Uterus (tissue), 4 donors: ENCODE data around the gene CRISPLD2. TPM values are rescaled to one million over a fixed set of nuclear protein-coding genes. Genes with fewer than 3 reads are reported as not detected.

ENCODE experiments used
- DNase-seq, 2 donors: peaks; one replicate each; pipeline ENCODE4 v3.0.0-alpha.2; 2019 to 2020
- H3K27ac ChIP-seq, 2 donors: fragments of 200-600 bp; sonication (generic); 1 replicate in 1 of 2; 2 replicates in 1 of 2; pipeline ENCODE4 v1.5.1; 2016 to 2018
- H3K27me3 ChIP-seq, 2 donors: fragments of 200-600 bp; sonication (generic); one replicate each; pipeline ENCODE4 v1.5.1; 2018 to 2019; ENCODE audit warnings: control low read depth in 1 of 2
- H3K36me3 ChIP-seq, 2 donors: fragments of 200-600 bp; sonication (generic); one replicate each; pipeline ENCODE4 v1.5.1; 2019; ENCODE audit warnings: control low read depth in 1 of 2
- H3K4me1 ChIP-seq, 2 donors: fragments of 200-600 bp; sonication (generic); one replicate each; pipeline ENCODE4 v1.5.1; 2018 to 2019; ENCODE audit warnings: control low read depth in 1 of 2
- H3K4me3 ChIP-seq, 2 donors: fragments of 200-600 bp; sonication (generic); 1 replicate in 1 of 2; 2 replicates in 1 of 2; pipeline ENCODE4 v1.5.1; 2018 to 2019; ENCODE audit warnings: mild to moderate bottlenecking in 1 of 2
- H3K9me3 ChIP-seq, 2 donors: fragments of 200-600 bp; sonication (generic); one replicate each; pipeline ENCODE4 v1.5.1; 2019; ENCODE audit warnings: control low read depth in 1 of 2
- POLR2A ChIP-seq, 2 donors: fragments of 450-650 bp; IDR thresholded peaks; one replicate each; pipeline ENCODE4 v1.6.1; 2016; ENCODE audit warnings: antibody characterized with exemption in 2 of 2, mild to moderate bottlenecking in 1 of 2, moderate library complexity in 1 of 2
- intact Hi-C: fragments of 100-400 bp; cut with DNase I; formaldehyde crosslinking; loops from one replicate; pipeline ENCODE4 v1.15.1; 2023; ENCODE audit warnings: low total_unique reads
- total RNA-seq, 4 donors: library from RNA; depleted of rRNA in 3 of 4; stranded (reverse); fragments of >200 nt in 3 of 4; gene quantifications; one replicate each; pipeline versions ENCODE4 v1.1.0 to v1.2.4, GENCODE V29; 2014 to 2023
- TF ChIP-seq, protein P1 (sequence below), 4 experiments: fragments of 200-600 bp in 2 of 4; fragments of 450-650 bp in 2 of 4; sonication (generic) in 2 of 4; IDR thresholded peaks; one replicate each; pipeline ENCODE4 v1.5.1; 2016 to 2019; ENCODE audit warnings: antibody characterized with exemption in 4 of 4, mild to moderate bottlenecking in 2 of 4, moderate library complexity in 1 of 4
- donor health status: DM: yes; HTN: yes; CAD: no.

CRISPLD2 gene
- total RNA-seq, 4 donors from 2014 or later = 108 to 441 (median 190) TPM

DNA sequence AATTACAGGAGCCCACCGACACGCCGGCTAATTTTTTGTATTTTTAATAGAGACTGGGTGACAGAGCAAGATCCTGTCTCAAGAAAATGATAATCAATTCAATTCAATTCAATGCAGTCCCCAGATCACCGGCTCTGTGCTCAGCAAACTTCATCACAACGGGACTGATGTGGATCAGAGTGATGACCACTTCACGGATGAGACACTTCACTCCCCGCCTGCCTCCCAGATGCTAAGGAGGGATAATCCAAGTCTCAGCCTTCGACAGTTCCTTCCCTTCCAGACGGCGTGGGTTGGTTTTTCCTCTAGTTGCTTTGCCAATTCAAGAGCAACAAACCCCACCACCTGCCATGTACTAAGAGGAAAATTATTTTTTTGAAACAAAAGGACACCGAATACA is 97.7 kb downstream of the CRISPLD2 start:
- no peaks in the 10 kb centered on the region for H3K27me3 ChIP-seq
- H3K27ac ChIP-seq = peak overlapping the region; percentile 37 to 75
- no peak overlapping the region for H3K4me3 ChIP-seq
- intact Hi-C loops = no loop called here
- no peaks in the 10 kb centered on the region for H3K9me3 ChIP-seq
- H3K36me3 ChIP-seq = no peaks in the 10 kb centered on the region
- TF ChIP-seq, protein P1, sequence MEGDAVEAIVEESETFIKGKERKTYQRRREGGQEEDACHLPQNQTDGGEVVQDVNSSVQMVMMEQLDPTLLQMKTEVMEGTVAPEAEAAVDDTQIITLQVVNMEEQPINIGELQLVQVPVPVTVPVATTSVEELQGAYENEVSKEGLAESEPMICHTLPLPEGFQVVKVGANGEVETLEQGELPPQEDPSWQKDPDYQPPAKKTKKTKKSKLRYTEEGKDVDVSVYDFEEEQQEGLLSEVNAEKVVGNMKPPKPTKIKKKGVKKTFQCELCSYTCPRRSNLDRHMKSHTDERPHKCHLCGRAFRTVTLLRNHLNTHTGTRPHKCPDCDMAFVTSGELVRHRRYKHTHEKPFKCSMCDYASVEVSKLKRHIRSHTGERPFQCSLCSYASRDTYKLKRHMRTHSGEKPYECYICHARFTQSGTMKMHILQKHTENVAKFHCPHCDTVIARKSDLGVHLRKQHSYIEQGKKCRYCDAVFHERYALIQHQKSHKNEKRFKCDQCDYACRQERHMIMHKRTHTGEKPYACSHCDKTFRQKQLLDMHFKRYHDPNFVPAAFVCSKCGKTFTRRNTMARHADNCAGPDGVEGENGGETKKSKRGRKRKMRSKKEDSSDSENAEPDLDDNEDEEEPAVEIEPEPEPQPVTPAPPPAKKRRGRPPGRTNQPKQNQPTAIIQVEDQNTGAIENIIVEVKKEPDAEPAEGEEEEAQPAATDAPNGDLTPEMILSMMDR (IDR thresholded peaks at IDR 0.05) = no peak
- TF ChIP-seq POLR2A (IDR thresholded peaks at IDR 0.05) = no peak
- H3K4me1 ChIP-seq = no peaks in the 10 kb centered on the region
- DNase-seq = no peak

DNA sequence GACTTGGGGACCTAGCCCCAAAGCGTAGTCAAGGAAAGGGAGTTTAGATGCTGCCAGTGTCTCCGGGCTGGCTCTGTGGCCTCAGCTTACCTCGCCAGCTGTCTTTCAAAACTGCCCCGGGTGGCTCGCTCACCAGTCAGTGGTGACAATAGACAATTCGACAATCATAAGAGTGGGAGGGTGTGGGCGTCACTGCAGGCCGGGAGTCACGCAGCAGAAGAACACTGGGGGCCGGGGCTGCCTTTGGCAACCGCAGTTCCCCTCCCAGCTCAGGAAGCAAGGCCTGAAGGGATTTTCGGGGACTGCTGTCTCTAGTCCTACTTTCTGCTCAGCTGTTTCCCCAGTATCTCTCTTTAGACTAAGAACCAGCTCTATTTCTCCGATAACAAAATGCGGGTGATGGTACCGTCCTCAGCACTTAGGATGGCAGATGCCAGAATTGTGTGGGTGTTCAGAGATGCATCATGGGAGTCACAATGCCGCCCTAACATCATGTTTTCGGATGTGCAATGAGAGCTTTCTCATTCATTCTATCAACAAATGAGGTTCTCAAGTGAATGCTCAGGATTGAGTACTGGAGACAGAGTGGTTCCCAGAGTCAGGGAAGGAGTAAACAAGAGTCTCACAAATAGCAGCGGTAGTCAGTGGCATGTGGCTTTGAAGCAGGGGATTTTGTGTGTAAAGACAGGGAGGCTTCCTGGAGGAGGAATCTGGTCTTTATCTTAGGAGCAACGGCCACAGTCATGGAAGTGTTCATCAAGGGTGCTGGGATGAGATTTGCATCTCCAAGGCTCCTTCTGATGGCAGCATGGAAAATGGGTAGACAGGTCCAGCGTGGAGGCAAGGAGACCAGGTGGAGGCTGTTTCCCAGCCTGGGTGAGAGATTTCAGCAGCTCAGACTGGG is 98.5 kb downstream of the CRISPLD2 start:
- Histone ChIP-seq H3K27me3 (no peaks in the 10 kb centered on the region), H3K9me3 (no peaks in the 10 kb centered on the region), H3K4me3 (no peak overlapping the region), H3K27ac (peak overlapping the region; percentile 75 to 77), H3K36me3 (no peaks in the 10 kb centered on the region), H3K4me1 (no peaks in the 10 kb centered on the region)
- no peak for TF ChIP-seq POLR2A (IDR thresholded peaks at IDR 0.05)
- TF ChIP-seq, protein P1 (IDR thresholded peaks at IDR 0.05) = no peak
- DNase-seq = no peak
- intact Hi-C loops = no loop called here

DNA sequence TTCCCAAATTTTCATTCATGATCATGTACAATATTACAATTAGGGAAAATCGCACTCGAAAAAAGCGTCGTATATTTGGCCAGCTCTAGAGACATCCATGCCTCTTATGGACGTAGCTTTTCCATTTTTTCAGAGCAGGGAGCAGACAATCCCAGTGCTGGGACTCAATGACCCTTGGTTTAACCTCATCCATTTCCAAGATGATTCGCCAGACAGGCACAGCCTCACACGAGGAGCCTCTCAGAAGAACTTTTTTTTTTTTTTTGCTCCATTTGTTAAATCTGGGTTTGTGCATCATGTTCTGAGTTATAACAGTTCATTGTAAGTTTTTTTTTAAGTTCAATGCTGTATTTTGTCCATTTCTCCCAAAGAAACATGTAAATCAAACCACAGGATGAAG is 99.5 kb downstream of the CRISPLD2 start:
- Histone ChIP-seq H3K36me3 (no peaks in the 10 kb centered on the region), H3K4me1 (no peaks in the 10 kb centered on the region), H3K4me3 (no peak overlapping the region), H3K9me3 (no peaks in the 10 kb centered on the region), H3K27ac (peak overlapping the region; percentile 75 to 77), H3K27me3 (no peaks in the 10 kb centered on the region)
- no peak for TF ChIP-seq POLR2A (IDR thresholded peaks at IDR 0.05)
- TF ChIP-seq, protein P1 (IDR thresholded peaks at IDR 0.05) = no peak
- DNase-seq = no peak
- intact Hi-C loops = no loop called here

DNA sequence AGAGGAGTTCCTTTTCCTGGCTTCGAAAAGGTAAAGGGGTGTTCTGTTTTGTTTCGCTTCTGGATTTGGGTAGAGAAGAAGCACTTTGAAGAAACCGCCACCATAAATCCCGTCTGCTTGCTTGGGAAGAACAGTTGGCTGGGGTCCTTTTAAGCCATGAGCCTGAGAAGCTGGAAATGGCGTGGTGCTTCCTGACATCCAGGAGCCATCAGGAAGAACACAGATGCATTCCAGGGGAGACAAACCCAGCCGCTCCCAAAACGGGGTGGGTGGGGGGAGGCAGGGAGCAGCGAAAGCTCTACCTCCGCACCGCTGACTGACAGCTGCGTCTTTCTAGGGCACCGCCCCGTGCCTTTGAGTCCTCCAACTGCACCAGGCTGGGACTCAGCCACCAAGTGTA is 99.9 kb downstream of the CRISPLD2 start:
- peak in 1 of 2 donors; percentile 62 for DNase-seq
- H3K27me3 ChIP-seq = no peaks in the 10 kb centered on the region
- H3K4me3 ChIP-seq = no peak overlapping the region
- H3K36me3 ChIP-seq = no peaks in the 10 kb centered on the region
- TF ChIP-seq POLR2A (IDR thresholded peaks at IDR 0.05) = no peak
- TF ChIP-seq, protein P1 (IDR thresholded peaks at IDR 0.05) = no peak
- intact Hi-C loops = no loop called here
- no peaks in the 10 kb centered on the region for H3K4me1 ChIP-seq
- H3K27ac ChIP-seq = peak overlapping the region; percentile 75 to 77
- H3K9me3 ChIP-seq = no peaks in the 10 kb centered on the region

DNA sequence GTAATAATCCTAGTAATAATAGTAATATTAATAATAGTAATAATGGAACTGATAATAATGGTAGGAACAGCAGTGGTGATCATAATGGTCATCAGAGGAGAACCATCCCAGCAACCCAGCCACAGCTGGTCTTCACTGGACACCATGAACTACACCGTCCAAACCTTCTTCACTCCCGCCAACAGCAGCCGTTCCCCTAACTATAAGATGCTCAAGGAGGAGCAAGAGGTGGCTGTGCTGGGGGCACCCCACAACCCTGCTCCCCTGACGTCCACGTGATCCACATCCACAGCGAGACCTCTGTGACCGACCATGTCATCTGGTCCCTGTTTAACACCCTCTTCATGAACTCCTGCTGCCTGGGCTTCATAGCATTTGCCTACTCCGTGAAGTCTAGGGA is 100.5 kb downstream of the CRISPLD2 start:
- Histone ChIP-seq H3K9me3 (no peaks in the 10 kb centered on the region), H3K27me3 (no peaks in the 10 kb centered on the region), H3K36me3 (no peaks in the 10 kb centered on the region), H3K4me1 (no peaks in the 10 kb centered on the region), H3K27ac (peak overlapping the region; percentile 75 to 77), H3K4me3 (no peak overlapping the region)
- intact Hi-C loops = no loop called here
- no peak for DNase-seq
- no peak for TF ChIP-seq POLR2A (IDR thresholded peaks at IDR 0.05)
- TF ChIP-seq, protein P1 (IDR thresholded peaks at IDR 0.05) = no peak
